HG03432 (cell line): ENCODE data around the gene TOP1.

Experiments used
- ATAC-seq: cut with Tn5 transposase; IDR thresholded peaks from one replicate; pipeline ENCODE4 v1.9.1; 2021; ENCODE audit warnings: mild to moderate bottlenecking, moderate library complexity; ENCODE audit not compliant: unreplicated experiment

The TOP1 gene

GRCh38 chr20:41028359-41029149, at the start of gene TOP1:
TSS of gene TOP1 (plus strand) at chr20:41028822. CDS start at chr20:41029068, 246 bp downstream.
- peak; percentile 95 for ATAC-seq

- ATAC-seq = no peak
Measured at GRCh38 chr20:40979247-40979646, 49.4 kb upstream of the TOP1 start.

GRCh38 chr20:40980106-40980827, 48.4 kb upstream of the TOP1 start:
- ATAC-seq = peak; percentile 76

- ATAC-seq = no peak
Measured at GRCh38 chr20:40980828-40981310, 47.8 kb upstream of the TOP1 start.

- ATAC-seq = no peak
Measured at GRCh38 chr20:40982415-40983145, 46.0 kb upstream of the TOP1 start.

GRCh38 chr20:40983898-40984297, 44.7 kb upstream of the TOP1 start:
- ATAC-seq = no peak

GRCh38 chr20:40984496-40984895, 44.1 kb upstream of the TOP1 start:
- ATAC-seq = no peak

GRCh38 chr20:40986774-40987173, 41.8 kb upstream of the TOP1 start:
- ATAC-seq = no peak

GRCh38 chr20:40990542-40991120, 38.0 kb upstream of the TOP1 start:
- peak; percentile 64 for ATAC-seq

GRCh38 chr20:40991181-40991889, 37.3 kb upstream of the TOP1 start:
- ATAC-seq = peak; percentile 93

- ATAC-seq = no peak
Measured at GRCh38 chr20:40992349-40993113, 36.1 kb upstream of the TOP1 start.

GRCh38 chr20:40993794-40994540, 34.7 kb upstream of the TOP1 start:
- ATAC-seq = no peak

GRCh38 chr20:40996326-40996725, 32.3 kb upstream of the TOP1 start:
- no peak for ATAC-seq

GRCh38 chr20:40997116-40997515, 31.5 kb upstream of the TOP1 start:
- no peak for ATAC-seq

- ATAC-seq = no peak
Measured at GRCh38 chr20:40999841-41000240, 28.8 kb upstream of the TOP1 start.

GRCh38 chr20:41000628-41001027, 28.0 kb upstream of the TOP1 start:
- ATAC-seq = no peak

GRCh38 chr20:41001497-41001896, 27.1 kb upstream of the TOP1 start:
- no peak for ATAC-seq

- ATAC-seq = no peak
Measured at GRCh38 chr20:41002842-41003142, 25.8 kb upstream of the TOP1 start.
